ENCODE results near the gene PTGIS. TPM values are rescaled to one million over a fixed set of nuclear protein-coding genes. Genes with fewer than 3 reads are reported as not detected.
"Not testable (repeated sequence)": the region's sequence is repeated elsewhere in the genome, so short reads cannot be mapped to it uniquely, and the experiment has no call there.

PTGIS gene
- total RNA-seq = 33.6 and 89.8 TPM in 2 replicates

DNA sequence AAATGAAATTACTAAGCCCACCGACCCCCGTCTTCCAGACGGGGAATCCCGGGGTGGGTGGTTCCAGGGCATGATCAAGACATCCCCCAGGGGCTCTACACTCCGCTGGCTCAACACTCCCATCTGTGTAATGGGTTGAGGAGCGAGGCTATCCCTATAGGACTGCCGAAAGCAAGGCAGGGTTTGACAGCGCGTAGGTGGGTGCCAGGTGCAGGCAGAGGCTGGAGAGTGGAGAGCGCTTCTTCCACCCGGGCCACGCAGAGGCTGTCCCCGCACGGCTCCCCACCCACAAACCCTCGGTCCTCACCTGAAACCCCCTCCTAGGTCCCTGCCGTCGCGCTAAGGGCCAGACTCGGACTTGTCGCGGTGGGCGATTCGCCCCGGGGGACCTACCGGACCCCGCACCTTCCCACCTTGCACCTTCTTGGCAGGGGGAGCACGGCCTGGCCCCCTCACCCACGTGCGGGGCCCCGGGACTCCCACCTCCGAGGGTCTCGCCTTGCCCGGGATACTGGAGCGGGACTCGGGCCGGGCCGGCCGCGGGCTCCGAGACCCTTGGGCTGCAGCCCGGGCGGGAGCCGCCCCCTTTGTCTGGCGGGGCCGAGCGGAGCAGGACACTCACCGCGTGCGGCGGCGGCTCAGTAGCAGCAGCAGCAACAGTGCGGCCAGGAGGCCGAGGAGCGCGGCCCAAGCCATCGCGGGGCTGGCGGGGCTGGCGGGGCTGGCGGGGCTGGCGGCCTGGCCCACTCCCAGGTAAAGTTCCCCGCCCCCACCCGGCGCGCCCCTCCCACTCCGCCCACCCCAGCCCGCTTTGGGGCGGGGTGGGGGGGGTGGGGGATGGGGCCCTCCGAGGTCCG, at the start of gene PTGIS:
PTGIS (minus strand) TSS at position 717 of the 857 bp plus-strand sequence; CDS start at position 696, 21 bp downstream.
- Histone ChIP-seq H3K27me3 (ENCODE audit: insufficient read depth, low read length) (peaks cover 16% of the 10 kb centered on the region), H3K79me2 (ENCODE audit: insufficient read depth, low read length) (no peaks in the 10 kb centered on the region), H3K9me3 (ENCODE audit: low read depth, low read length) (no peaks in the 10 kb centered on the region), H3K4me2 (ENCODE audit: insufficient read depth, low read length) (peak within 1 kb of the TSS; percentile 83), H2AFZ (ENCODE audit: low read length) (peak within 1 kb of the TSS; percentile 72), H3K4me1 (ENCODE audit: insufficient read depth, low read length) (peaks cover 8% of the 10 kb centered on the region), H3K36me3 (ENCODE audit: insufficient read depth, low read length) (no peaks in the 10 kb centered on the region), H3K4me3 (ENCODE audit: insufficient read depth, low read length) (peak within 1 kb of the TSS; percentile 78), H3K27ac (ENCODE audit: low read depth, low read length) (no peak within 1 kb of the TSS), H4K20me1 (ENCODE audit: insufficient read depth, low read length) (no peaks in the 10 kb centered on the region)
- DNase-seq (ENCODE audit: insufficient read length, low spot score, missing footprints) = peak; percentile 92
- TF ChIP-seq, protein P1, sequence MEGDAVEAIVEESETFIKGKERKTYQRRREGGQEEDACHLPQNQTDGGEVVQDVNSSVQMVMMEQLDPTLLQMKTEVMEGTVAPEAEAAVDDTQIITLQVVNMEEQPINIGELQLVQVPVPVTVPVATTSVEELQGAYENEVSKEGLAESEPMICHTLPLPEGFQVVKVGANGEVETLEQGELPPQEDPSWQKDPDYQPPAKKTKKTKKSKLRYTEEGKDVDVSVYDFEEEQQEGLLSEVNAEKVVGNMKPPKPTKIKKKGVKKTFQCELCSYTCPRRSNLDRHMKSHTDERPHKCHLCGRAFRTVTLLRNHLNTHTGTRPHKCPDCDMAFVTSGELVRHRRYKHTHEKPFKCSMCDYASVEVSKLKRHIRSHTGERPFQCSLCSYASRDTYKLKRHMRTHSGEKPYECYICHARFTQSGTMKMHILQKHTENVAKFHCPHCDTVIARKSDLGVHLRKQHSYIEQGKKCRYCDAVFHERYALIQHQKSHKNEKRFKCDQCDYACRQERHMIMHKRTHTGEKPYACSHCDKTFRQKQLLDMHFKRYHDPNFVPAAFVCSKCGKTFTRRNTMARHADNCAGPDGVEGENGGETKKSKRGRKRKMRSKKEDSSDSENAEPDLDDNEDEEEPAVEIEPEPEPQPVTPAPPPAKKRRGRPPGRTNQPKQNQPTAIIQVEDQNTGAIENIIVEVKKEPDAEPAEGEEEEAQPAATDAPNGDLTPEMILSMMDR (IDR thresholded peaks at IDR 0.05; ENCODE audit: extremely low read depth, low read depth, low read length) = no peak

GRCh38 chr20:49617394-49617793, 49.5 kb upstream of the PTGIS start:
- not testable (repeated sequence) for H3K79me2 ChIP-seq (ENCODE audit: insufficient read depth, low read length); H4K20me1 ChIP-seq (ENCODE audit: insufficient read depth, low read length); H3K4me2 ChIP-seq (ENCODE audit: insufficient read depth, low read length); H3K27me3 ChIP-seq (ENCODE audit: insufficient read depth, low read length); H3K27ac ChIP-seq (ENCODE audit: low read depth, low read length); H2AFZ ChIP-seq (ENCODE audit: low read length); H3K36me3 ChIP-seq (ENCODE audit: insufficient read depth, low read length); H3K4me3 ChIP-seq (ENCODE audit: insufficient read depth, low read length); DNase-seq (ENCODE audit: insufficient read length, low spot score, missing footprints); H3K9me3 ChIP-seq (ENCODE audit: low read depth, low read length); H3K4me1 ChIP-seq (ENCODE audit: insufficient read depth, low read length)

DNA sequence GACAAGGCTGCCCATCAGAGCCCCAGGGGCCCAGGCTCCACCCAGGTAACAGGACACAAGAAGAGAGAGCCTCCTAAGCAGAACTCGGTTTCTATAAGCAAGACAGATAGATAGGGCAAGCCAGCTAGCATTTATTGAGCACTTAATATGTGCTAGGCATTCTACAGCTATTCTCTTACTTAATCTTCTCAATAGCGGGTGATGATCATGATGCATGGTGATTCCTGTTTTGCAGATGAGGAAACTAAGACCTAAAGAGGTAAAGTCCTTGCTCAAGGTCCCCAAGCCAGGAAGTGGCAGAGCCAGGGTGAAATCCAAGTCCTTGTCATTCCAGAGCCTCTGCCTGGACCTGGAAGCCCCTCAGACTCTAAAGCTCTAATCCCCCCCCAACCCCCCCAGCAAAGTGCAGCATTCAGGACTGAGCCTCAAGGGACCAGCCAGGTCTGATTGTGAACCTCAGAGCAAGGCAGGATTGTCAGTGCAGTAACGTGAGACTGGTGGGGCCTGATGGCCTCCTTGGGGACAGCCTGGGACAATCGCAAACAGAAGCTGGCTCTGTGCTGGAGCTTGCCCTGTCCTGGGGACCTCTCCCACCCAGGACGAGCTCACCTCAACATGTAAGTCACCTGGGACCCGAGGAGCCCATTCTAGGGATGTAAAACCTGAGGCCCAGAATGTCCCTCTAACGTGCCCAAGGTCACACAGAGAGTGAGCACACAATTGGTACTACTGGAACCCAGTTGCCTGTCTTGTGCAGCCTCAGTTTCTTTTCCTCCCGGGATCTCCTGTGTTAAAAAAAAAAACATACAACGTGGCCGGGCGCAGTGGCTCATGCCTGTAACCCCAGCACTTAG, 48.4 kb upstream of the PTGIS start:
- H2AFZ ChIP-seq (ENCODE audit: low read length) = no peak overlapping the region
- H3K36me3 ChIP-seq (ENCODE audit: insufficient read depth, low read length) = no peaks in the 10 kb centered on the region
- H3K9me3 ChIP-seq (ENCODE audit: low read depth, low read length) = no peaks in the 10 kb centered on the region
- H4K20me1 ChIP-seq (ENCODE audit: insufficient read depth, low read length) = no peaks in the 10 kb centered on the region
- H3K79me2 ChIP-seq (ENCODE audit: insufficient read depth, low read length) = no peaks in the 10 kb centered on the region
- H3K27me3 ChIP-seq (ENCODE audit: insufficient read depth, low read length) = no peaks in the 10 kb centered on the region
- H3K4me2 ChIP-seq (ENCODE audit: insufficient read depth, low read length) = no peak overlapping the region
- TF ChIP-seq, protein P1 (IDR thresholded peaks at IDR 0.05; ENCODE audit: extremely low read depth, low read depth, low read length) = no peak
- no peak overlapping the region for H3K4me3 ChIP-seq (ENCODE audit: insufficient read depth, low read length)
- DNase-seq (ENCODE audit: insufficient read length, low spot score, missing footprints) = no peak
- H3K27ac ChIP-seq (ENCODE audit: low read depth, low read length) = no peak overlapping the region
- peaks cover 1% of the 10 kb centered on the region for H3K4me1 ChIP-seq (ENCODE audit: insufficient read depth, low read length)

DNA sequence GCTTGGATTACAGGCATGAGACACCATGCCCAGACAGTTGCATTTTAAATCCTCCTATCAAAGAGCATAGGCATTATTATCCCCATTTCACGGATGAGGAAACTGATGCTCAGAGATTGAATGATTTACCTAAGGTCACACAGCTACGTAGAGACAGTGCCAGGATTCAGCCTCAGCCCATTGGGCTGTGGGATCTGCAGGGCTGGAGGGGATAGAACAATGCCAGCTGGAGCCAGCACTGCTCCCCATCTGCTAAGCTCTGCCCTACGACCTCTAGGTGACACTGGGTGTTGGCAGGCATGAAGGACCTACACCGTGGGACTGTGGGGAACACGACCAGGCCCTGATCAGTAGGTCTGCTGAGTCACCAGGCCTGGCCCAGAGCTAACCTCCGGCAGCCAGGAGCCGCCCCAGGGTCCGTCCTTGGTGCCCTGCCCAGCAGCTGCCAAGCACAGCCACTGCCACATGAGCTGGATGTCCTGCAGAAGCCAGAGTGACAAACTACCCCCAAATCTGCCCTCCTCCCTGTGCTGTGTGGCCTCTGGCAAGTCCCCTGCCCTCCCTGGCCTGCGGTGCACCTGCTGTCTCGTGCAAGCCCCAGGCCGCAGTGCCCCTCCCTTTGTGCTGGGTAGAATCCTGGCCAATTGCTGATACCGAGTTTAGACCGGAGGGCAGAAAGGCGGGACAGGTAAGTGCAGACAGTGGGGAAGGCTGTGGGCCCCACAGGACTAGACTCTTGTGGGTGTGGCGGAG, 47.6 kb upstream of the PTGIS start:
- no peak overlapping the region for H2AFZ ChIP-seq (ENCODE audit: low read length)
- TF ChIP-seq, protein P1 (IDR thresholded peaks at IDR 0.05; ENCODE audit: extremely low read depth, low read depth, low read length) = no peak
- H3K4me1 ChIP-seq (ENCODE audit: insufficient read depth, low read length) = peaks cover 7% of the 10 kb centered on the region
- H3K27me3 ChIP-seq (ENCODE audit: insufficient read depth, low read length) = no peaks in the 10 kb centered on the region
- DNase-seq (ENCODE audit: insufficient read length, low spot score, missing footprints) = no peak
- no peak overlapping the region for H3K4me3 ChIP-seq (ENCODE audit: insufficient read depth, low read length)
- no peaks in the 10 kb centered on the region for H3K9me3 ChIP-seq (ENCODE audit: low read depth, low read length)
- H3K27ac ChIP-seq (ENCODE audit: low read depth, low read length) = no peak overlapping the region
- H3K36me3 ChIP-seq (ENCODE audit: insufficient read depth, low read length) = no peaks in the 10 kb centered on the region
- H4K20me1 ChIP-seq (ENCODE audit: insufficient read depth, low read length) = no peaks in the 10 kb centered on the region
- no peaks in the 10 kb centered on the region for H3K79me2 ChIP-seq (ENCODE audit: insufficient read depth, low read length)
- no peak overlapping the region for H3K4me2 ChIP-seq (ENCODE audit: insufficient read depth, low read length)

DNA sequence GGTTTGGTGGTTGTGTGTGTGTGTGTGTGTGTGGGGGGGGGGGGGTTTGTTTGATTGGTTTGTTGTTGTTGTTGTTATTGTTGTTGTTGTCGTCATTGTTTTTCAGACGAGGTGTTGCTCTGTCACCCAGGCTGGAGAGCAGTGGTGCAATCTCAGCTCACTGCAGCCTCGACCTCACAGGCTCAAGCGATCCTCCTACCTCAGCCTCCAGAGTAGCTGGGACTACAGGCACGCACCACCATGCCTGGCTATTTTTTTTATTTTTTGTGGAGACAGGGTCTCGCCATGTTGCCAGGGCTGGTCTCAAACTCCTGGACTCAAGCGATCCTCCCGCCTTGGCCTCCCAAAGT, 47.1 kb upstream of the PTGIS start:
- not testable (repeated sequence) for H3K36me3 ChIP-seq (ENCODE audit: insufficient read depth, low read length); H3K27ac ChIP-seq (ENCODE audit: low read depth, low read length)

More for the DNA sequence above, 47.1 kb upstream of the PTGIS start:
- not testable (repeated sequence) for H3K4me2 ChIP-seq (ENCODE audit: insufficient read depth, low read length); H3K9me3 ChIP-seq (ENCODE audit: low read depth, low read length); DNase-seq (ENCODE audit: insufficient read length, low spot score, missing footprints); H3K27me3 ChIP-seq (ENCODE audit: insufficient read depth, low read length); H3K4me1 ChIP-seq (ENCODE audit: insufficient read depth, low read length); H3K4me3 ChIP-seq (ENCODE audit: insufficient read depth, low read length); H2AFZ ChIP-seq (ENCODE audit: low read length); H4K20me1 ChIP-seq (ENCODE audit: insufficient read depth, low read length); H3K79me2 ChIP-seq (ENCODE audit: insufficient read depth, low read length)
